Fibroblast of lung (primary cell): Measurements from ENCODE around the gene SSBP3. TPM values are rescaled to one million over a fixed set of nuclear protein-coding genes. Genes with fewer than 3 reads are reported as not detected.
A peak's percentile ranks its signal among the peaks of the same experiment; 100 is the strongest.
"Not testable (repeated sequence)": the region's sequence is repeated elsewhere in the genome, so short reads cannot be mapped to it uniquely, and the experiment has no call there.

Source experiments
- DNase-seq, 2 donors: peaks; one replicate each; pipeline versions ENCODE4 v3.0.0 to v3.0.0-alpha.2; 2010; ENCODE audit warnings: low read depth in 2 of 2
- H2AFZ ChIP-seq: 2 replicates; pipeline ENCODE4 v1.5.1; 2012; ENCODE audit warnings: low read length, control low read depth, inconsistent platforms
- H3K27ac ChIP-seq: 2 replicates; pipeline ENCODE4 v1.5.1; 2011; ENCODE audit warnings: low read length, control low read depth; ENCODE audit not compliant: insufficient read depth
- H3K27me3 ChIP-seq: 2 replicates; pipeline ENCODE4 v1.5.1; 2011; ENCODE audit warnings: mild to moderate bottlenecking, low read length; ENCODE audit not compliant: control insufficient read depth, insufficient read depth
- H3K36me3 ChIP-seq: 2 replicates; pipeline ENCODE4 v1.5.1; 2011; ENCODE audit warnings: low read length; ENCODE audit not compliant: control insufficient read depth, insufficient read depth
- H3K4me1 ChIP-seq: 2 replicates; pipeline ENCODE4 v1.5.1; 2011; ENCODE audit warnings: low read length; ENCODE audit not compliant: control insufficient read depth, insufficient read depth; ENCODE audit errors: extremely low read depth
- H3K4me2 ChIP-seq: 2 replicates; pipeline ENCODE4 v1.5.1; 2011; ENCODE audit warnings: low read length, control low read depth; ENCODE audit not compliant: insufficient read depth; ENCODE audit errors: extremely low read depth
- H3K4me3 ChIP-seq, 4 experiments: fragments of 200-600 bp in 1 of 4; sonication (generic) in 1 of 4; replicated peaks in 1 of 4; 2 replicates each; pipeline ENCODE4 v1.5.1; 2011 to 2016; ENCODE audit warnings: low read length in 4 of 4, low read depth in 3 of 4, mild to moderate bottlenecking in 3 of 4, control low read depth in 2 of 4, inconsistent platforms in 1 of 4, mixed read lengths in 1 of 4; ENCODE audit not compliant: insufficient read depth in 1 of 4; ENCODE audit errors: control extremely low read depth in 1 of 4
- H3K79me2 ChIP-seq: 2 replicates; pipeline ENCODE4 v1.5.1; 2012; ENCODE audit warnings: mild to moderate bottlenecking, low read length, inconsistent platforms; ENCODE audit not compliant: control insufficient read depth, insufficient read depth
- H3K9ac ChIP-seq: 2 replicates; pipeline ENCODE4 v1.5.1; 2011; ENCODE audit warnings: mild to moderate bottlenecking, low read length, control low read depth; ENCODE audit not compliant: insufficient read depth
- H3K9me3 ChIP-seq: 2 replicates; pipeline ENCODE4 v1.5.1; 2012; ENCODE audit warnings: low read depth, low read length; ENCODE audit not compliant: control insufficient read depth, insufficient read depth
- H4K20me1 ChIP-seq: 2 replicates; pipeline ENCODE4 v1.5.1; 2011; ENCODE audit warnings: low read length; ENCODE audit not compliant: control insufficient read depth, insufficient read depth; ENCODE audit errors: extremely low read depth
- CTCF ChIP-seq, 2 donors: IDR thresholded peaks in 1 of 2; conservative IDR thresholded peaks in 1 of 2; 1 replicate in 1 of 2; 2 replicates in 1 of 2; pipeline ENCODE4 v1.5.1; 2011 to 2012; ENCODE audit warnings: low read length in 2 of 2, control low read depth in 1 of 2, inconsistent platforms in 1 of 2, low read depth in 1 of 2, mild to moderate bottlenecking in 1 of 2
- EZH2 ChIP-seq: IDR thresholded peaks from 2 replicates; pipeline ENCODE4 v1.5.1; 2012; ENCODE audit warnings: low read length, control low read depth, mild to moderate bottlenecking; ENCODE audit errors: missing control alignments
- polyA minus RNA-seq: library from RNA; depleted of rRNA, polyadenylated mRNA; stranded (reverse); fragments of >200 nt; gene quantifications from 2 replicates; pipeline ENCODE4 v1.2.3, GENCODE V29; 2011; ENCODE audit warnings: low replicate concordance
- polyA plus RNA-seq, 2 donors: library from polyadenylated mRNA; depleted of rRNA in 1 of 2; stranded (reverse) in 1 of 2; unstranded in 1 of 2; fragments of >200 nt; gene quantifications; 2 replicates each; pipeline ENCODE4 v1.2.1, GENCODE V29; 2011 to 2012; ENCODE audit warnings: missing spikeins in 1 of 2
- total RNA-seq: library from RNA; depleted of rRNA; stranded (reverse); fragments of >200 nt; gene quantifications from 2 replicates; pipeline ENCODE4 v1.2.1, GENCODE V29; 2014

SSBP3 gene
- total RNA-seq = 6.9 and 9.4 TPM in 2 replicates
- 26.4 and 32.2 TPM in 2 replicates for polyA plus RNA-seq
- 46.0 and 46.1 TPM in 2 replicates for polyA plus RNA-seq (2012)
- 30.2 and 62.8 TPM in 2 replicates for polyA minus RNA-seq

DNA sequence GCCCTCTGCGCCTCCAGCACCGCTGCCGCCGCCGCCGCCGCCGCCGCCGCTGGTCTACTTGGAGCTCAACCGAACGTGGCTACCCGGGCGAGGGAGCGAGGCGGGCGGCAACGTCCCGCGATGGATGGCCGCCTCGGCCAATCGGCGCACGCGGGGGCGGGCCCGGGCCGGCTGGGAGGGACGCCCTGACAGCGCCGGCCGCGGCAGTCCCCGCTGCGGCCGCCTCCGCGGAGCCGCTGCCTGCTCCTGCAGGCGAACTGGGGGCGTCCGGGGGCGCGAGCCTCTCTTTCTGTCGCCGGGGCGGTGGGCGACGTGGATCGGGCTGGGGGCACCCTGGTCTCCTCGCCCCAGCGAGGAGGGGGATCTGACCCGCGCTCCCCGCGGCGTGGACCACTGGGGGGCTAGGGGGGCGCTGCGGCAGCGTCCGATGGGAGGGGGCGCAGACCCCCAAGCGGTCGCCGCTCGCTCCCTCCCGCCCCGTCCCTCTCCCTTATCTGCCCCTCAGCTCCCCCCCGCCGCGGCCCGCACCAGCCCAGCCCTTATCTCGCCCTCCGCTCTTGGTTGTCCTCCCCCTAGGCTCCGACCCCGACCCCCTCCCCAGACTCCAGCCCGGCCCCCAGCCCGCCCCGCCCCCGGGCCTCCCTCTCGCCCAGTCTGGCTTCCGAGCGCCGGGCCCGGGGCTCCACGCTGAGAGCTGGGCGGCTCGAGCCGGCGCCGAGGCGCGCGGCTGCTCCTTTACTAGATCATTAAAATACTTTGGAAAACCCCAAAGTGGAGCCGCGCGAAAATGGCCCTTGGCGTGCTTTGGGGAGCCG, at the start of gene SSBP3:
Gene SSBP3 (minus strand): TSS at position 56 of the 815 bp plus-strand sequence.
- Histone ChIP-seq H3K27ac (peak within 1 kb of the TSS; percentile 69), H3K36me3 (peaks cover 4% of the 10 kb centered on the region), H3K9me3 (no peaks in the 10 kb centered on the region), H3K9ac (peak within 1 kb of the TSS; percentile 75), H3K27me3 (no peaks in the 10 kb centered on the region), H3K79me2 (peaks cover 16% of the 10 kb centered on the region), H2AFZ (peak within 1 kb of the TSS; percentile 14), H3K4me1 (peaks cover 11% of the 10 kb centered on the region), H4K20me1 (no peaks in the 10 kb centered on the region), H3K4me2 (peak within 1 kb of the TSS; percentile 83), H3K4me3 (peak within 1 kb of the TSS; percentile 67 to 78 (median 74))
- peak; percentile 90 to 92 for DNase-seq
- no peak for TF ChIP-seq CTCF (conservative IDR thresholded peaks at IDR 0.05 in 1 of 2, IDR thresholded peaks at IDR 0.05 in 1 of 2; ENCODE audit: low read depth in 1 of 2, low read length in 2 of 2)
- no peak for TF ChIP-seq EZH2

DNA sequence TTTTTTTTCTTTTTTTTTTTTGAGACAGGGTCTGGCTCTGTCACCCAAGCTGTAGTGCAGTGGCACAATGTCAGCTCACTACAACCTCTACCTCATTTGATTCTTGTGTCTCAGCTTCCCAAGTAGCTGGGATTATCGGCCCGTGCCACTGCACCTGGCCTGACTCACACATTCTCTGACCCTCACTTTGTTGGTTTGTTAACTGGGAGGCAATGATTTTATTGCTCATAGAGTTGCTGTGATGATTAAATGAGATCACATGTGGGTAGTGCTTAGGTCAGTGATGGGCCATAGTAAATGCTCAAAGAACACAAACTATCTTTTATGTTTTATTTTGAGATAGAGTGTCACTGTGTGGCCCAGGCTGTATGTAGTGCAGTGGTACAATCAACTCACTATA, 47.3 kb upstream of the SSBP3 start:
- DNase-seq = no peak
- Histone ChIP-seq H3K9me3 (no peaks in the 10 kb centered on the region), H3K27me3 (no peaks in the 10 kb centered on the region), H3K36me3 (no peaks in the 10 kb centered on the region), H3K4me2 (no peak overlapping the region), H3K27ac (no peak overlapping the region), H3K79me2 (no peaks in the 10 kb centered on the region), H3K9ac (no peak overlapping the region), H3K4me3 (no peak overlapping the region), H2AFZ (no peak overlapping the region), H4K20me1 (no peaks in the 10 kb centered on the region), H3K4me1 (no peaks in the 10 kb centered on the region)
- TF ChIP-seq CTCF (conservative IDR thresholded peaks at IDR 0.05 in 1 of 2, IDR thresholded peaks at IDR 0.05 in 1 of 2; ENCODE audit: low read depth in 1 of 2, low read length in 2 of 2) (no peak), EZH2 (no peak)

- TF ChIP-seq EZH2 (no peak), CTCF (conservative IDR thresholded peaks at IDR 0.05 in 1 of 2, IDR thresholded peaks at IDR 0.05 in 1 of 2; ENCODE audit: low read depth in 1 of 2, low read length in 2 of 2) (no peak)
Measured at GRCh38 chr1:54453022-54453421, 46.8 kb upstream of the SSBP3 start.

DNA sequence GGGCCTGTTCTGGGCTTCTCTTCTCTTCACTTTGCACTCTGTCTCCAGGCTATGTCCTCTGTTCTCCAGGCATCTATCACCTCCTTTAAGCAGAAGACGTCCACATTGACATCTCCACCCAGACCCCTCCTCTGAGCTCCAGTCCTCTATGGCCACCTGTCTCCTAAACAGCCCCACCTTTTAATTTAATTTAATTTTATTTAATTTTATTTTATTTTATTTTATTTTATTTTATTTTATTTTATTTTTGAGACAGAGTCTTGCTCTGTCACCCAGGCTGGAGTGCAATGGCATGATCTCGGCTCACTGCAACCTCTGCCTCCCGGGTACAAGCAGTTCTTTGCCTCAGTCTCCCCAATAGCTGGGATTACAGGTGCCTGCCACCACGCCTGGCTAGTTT, 43.2 kb upstream of the SSBP3 start:
- not testable (repeated sequence) for H4K20me1 ChIP-seq, DNase-seq, H3K9ac ChIP-seq, H3K27ac ChIP-seq, H3K9me3 ChIP-seq, H3K4me2 ChIP-seq, H3K36me3 ChIP-seq, H3K27me3 ChIP-seq, H3K4me3 ChIP-seq, H3K79me2 ChIP-seq, H3K4me1 ChIP-seq, H2AFZ ChIP-seq

More at GRCh38 chr1:54453022-54453421, 46.8 kb upstream of the SSBP3 start:
- H3K27me3 ChIP-seq = no peaks in the 10 kb centered on the region
- no peak overlapping the region for H3K9ac ChIP-seq
- DNase-seq = no peak
- H4K20me1 ChIP-seq = no peaks in the 10 kb centered on the region
- no peak overlapping the region for H3K4me3 ChIP-seq
- H3K36me3 ChIP-seq = no peaks in the 10 kb centered on the region
- no peak overlapping the region for H3K27ac ChIP-seq
- H2AFZ ChIP-seq = no peak overlapping the region
- H3K9me3 ChIP-seq = no peaks in the 10 kb centered on the region
- no peaks in the 10 kb centered on the region for H3K4me1 ChIP-seq
- no peak overlapping the region for H3K4me2 ChIP-seq
- H3K79me2 ChIP-seq = no peaks in the 10 kb centered on the region
